SIG-M5 treated with dmso at 0.1 percent for 504 hours (cell line): Measurements from ENCODE around the gene ANKRD44.

Experiments used
- DNase-seq: peaks from one replicate; lab custom pipeline; 2025; ENCODE audit not compliant: unreplicated experiment; lab: John Stamatoyannopoulos, UW

The ANKRD44 gene

DNA sequence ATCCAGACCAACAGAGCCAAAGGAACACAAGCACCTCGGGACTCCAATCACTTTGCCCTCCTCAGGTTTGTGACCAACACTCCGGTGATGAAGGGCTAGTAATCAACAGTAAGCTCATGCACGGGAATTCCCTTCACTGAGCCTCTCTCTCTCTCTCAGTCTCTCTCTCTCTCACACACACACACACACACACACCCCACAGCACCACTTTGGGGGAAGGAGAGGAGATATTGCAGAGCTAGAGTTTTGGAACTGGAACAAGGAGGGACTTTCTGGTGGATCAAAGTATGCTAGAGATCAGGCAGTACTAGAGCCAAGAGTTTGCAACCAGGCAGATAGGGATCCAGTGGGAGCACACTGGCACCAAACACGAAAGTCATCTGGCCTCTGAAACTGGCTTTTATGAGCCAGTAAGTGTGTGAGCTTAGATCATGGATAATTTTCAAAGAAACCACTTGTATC, 98.7 kb downstream of the ANKRD44 start:
- no peak for DNase-seq

DNA sequence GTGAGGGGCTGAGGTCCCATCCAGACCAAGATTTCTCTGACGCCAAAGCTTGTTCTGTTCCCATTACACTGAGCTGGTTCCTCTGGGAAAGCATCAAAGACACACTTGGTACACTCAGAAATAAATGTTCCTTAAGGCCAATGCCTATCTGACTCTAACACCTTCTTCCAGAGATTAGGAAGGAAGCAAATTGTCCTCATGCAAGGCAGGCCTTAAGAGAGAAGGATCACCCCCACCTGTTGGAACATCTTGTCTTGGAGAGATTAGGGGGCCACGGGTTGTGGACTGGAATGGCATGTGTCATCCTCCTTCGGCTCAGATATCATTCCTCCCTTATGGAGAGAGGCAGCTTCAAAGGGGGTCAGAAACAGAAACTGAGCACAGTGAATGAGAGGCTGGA, 100.2 kb downstream of the ANKRD44 start:
- no peak for DNase-seq

DNA sequence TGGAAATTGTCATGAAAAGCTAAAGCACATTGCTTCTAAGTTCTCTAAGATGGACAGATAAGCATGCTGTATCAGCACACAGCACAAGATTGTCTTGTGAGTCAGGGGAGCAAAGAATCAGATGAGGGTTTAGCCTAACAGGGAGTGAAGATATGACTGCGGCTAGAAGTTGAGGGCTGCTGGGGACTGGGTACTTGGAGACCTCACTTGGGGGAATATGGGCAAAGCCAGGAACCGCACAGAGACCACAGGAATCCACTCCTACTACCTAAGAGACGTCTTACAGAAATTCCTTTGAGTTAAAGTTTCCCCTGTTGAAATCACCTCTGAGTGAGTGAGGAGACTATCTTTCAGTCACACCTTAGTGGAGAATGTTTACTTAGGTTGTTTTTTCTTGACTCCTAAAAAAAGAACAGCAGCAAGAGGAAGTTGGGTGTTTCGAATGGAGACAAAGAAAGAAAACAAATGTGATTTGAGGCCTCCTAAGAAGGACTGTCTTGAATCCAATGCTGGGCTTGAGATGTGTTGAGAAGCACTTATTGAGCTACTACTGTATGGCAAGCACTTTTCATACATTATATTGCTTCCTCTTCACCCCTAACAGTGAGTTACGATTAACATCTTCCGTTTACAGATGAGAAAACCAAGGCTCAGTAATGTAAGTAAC, 100.7 kb downstream of the ANKRD44 start:
- DNase-seq, result no peak

DNA sequence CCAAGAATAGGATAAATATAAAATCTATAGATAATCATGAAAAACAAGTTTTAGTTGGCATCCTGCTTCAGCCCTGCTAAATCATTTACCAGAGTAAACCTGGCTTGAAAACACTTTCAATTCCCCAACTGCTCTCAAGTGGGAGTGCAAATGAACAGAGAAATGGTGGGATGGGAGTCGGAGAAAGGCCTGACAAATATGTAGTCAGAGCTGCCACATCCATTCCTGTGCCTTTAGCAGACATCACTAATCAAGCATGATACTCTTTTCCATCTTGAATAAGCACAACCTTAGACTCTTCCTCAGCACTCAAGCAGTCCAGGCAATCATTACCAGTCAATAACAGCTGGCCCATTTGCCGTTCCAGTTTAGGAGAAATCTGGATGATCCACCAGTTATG, 101.3 kb downstream of the ANKRD44 start:
- DNase-seq, result no peak

DNA sequence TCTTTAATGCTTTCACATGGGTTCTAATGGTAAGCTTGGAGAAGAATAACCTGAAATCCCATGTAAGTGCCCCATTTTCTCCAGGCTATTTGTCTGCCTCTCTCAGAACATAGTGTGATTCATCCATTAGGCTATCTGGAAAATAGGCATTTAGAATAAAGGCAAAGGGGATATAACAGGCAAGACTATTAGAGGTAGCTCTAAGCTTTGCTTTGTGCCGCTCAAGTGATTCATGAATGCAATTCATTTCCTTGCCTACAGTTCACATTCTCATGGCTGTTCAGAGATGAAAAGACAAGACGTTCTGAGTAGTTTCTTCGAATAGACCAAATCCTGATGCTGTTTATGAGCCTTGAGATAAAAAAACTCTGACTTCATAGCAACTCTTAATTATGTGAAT, 101.7 kb downstream of the ANKRD44 start:
- DNase-seq, result no peak

DNA sequence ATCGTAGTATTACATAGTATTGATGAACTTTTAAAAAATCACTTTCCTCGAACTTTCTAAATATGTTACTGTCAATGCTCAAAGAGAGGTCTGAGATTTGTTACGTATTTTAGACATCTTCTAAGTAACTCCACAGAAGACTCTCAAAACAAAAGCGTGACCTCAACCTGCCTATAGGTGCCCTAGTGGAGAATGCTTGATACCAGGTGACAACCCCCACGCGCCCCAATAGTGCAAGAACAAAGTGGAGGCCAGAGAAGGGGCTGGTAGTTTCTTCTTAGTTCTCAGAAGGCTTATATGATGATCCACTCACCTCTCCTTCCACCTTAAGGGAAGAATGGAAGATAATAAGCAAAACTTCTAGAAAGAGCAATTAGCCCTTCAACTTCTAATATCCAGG, 102.6 kb downstream of the ANKRD44 start:
- no peak for DNase-seq

DNA sequence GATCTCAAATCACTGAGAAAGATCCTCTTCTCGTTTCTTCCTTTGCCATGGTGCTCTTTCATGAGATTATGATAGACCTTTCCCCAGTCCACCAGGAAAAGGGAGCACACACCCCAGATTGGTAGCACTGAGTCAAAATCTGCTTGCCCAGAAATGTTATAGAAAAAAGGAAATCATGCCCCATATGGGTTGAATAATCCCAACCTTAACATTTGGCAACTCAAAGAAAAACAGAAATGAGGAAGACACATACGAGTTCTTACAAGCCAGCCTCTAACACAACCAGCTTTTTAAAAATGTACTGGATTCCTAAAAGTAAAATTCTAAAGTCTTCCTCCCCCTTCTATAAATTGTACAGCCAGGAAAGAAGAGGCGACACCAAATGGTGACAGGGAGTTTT, 103.0 kb downstream of the ANKRD44 start:
- DNase-seq, result no peak

DNA sequence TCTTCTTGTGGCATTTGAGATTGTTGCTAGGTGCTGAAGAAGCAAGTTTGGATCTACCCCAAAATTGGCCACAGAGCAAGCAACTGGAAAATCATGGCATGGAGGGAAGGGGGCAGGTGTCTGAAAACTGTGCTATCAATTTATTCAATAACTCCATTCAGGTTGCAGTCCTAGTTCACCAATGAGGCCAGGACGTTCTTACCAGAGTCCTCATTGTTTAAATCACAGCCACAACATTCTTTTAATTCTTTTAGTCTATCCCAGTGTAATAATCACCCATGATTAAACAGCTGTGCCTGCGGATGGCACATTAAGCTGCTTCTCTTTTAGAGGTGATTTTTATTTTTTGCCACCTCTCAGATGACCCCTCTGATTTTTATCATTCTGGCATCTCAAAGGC, 103.5 kb downstream of the ANKRD44 start:
- no peak for DNase-seq

DNA sequence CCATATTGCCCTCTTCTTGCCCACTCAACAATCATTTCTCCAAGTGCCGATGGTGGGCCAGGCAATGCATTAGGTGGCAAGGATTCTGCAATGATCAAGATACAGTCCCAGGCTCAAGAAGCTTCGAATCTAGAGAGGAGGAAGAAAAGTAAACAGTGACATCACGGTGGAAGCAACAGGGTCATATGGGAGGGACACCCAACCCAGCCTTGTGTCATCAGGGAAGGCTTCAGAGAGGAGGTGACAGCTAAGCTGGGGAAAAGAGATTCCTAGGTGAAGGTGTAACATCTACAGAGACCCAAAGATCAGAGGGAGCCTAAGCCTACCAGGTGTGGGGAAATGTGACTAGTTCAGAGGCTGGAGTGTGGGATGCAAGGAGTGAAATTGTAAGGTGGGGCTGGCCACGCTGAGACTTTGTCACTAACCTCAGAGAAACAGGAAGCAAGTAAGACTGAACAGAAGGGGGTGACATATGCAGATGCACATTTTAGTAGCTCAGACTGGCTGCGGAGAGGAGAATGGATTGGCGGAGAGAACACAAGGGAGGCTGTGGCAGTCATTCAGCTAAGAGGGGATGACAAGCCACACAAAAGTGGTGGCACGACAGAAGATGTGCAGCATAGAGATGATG, 104.9 kb downstream of the ANKRD44 start:
- DNase-seq, result peak; percentile 31

DNA sequence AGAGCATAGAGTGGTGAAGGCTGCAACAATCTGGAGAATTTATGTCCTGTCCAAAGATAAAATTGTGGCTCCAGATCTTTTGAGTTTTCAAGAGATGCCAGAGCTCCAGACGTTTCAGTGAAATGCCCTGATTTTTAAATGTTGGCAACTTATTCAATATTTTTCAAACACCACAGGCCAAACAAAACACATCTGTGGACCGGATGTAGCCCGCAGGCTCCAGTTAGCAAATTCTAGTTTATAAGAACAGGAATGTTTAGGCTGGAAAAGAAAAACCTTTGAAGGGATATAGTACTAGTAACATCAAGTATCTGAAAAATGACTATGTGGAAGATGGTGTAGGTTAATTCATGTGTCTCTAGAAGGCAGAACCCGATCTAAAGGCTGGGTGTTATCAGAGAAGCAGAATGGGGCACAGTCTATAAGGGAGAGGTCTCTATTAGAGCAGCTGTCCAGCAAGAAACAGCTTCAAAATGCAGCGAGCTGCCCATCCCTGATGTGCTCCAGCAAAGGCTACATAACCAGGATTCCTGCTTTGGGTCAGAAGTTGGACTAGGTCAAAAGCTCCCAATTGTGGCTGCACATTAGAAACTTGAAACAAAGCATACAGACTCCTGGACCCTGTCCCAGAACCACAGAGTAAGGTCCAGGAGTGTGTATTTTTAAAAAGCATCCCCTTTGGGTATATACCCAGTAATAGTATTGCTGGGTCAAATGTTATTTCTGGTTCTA, 105.9 kb downstream of the ANKRD44 start:
- no peak for DNase-seq

DNA sequence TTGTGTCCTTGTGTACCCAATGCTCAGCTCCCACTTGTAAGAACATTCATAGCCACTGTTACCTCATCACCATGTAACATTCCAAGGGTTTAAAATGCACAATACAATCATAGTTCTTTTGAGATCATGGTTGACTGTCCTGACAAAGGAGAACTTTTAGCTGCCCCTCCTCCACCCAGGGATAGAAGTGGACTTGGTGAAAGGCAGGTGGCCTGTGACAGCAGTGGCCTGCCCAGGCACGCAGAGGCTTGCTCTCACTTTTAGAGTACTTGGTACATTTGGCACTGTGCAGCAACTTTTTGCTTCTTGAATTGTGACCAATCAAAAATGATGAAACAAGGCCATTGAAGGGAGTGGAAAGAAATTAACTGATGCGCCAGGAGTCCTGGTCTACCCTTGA, 108.7 kb downstream of the ANKRD44 start:
- no peak for DNase-seq

DNA sequence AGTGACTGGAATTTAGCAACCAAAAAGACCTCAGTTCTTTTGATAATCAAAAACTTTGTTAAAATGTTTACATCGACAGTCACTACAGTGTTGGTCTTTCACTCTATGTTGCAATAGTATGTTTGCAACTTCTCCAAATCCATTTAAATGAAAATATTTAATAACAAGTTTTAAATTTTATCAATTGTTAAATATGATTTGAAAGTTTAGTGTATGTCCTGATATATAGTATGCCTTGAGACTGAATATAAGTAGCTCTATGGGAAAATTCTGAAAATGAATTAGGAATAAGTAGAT, 109.9 kb downstream of the ANKRD44 start:
- DNase-seq, result no peak

DNA sequence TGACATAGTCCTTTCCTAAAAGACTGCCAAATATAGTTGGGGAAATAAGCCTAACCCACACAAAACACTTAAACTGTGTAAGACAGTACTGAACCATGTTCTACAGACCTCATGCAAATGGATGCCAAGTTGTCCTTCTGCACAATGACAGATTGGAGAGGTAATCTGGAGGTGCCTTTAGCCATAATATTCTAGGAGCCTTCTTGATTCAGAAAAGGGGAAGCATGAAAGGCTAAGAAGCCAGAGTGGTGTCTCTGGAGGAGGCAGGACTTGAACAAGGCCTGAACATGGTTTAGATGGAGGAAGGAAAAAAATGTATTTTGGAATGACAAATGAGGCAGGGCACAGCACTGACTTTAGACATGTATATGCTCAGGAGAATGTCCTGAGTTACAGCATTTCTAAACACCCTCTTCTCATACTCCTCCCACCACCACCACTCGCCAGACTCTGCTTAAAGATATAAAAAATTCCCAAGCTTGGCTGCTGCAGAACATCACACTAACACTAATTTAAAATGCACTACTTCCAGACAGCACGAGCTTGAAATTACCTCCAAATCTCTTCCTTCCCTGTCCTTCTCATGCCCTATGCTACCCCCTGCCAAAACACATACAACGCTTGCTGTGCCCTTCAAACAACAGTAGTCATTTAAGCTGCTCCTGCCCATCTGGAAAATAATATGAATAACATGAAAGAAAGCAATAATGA, 110.4 kb downstream of the ANKRD44 start:
- no peak for DNase-seq

DNA sequence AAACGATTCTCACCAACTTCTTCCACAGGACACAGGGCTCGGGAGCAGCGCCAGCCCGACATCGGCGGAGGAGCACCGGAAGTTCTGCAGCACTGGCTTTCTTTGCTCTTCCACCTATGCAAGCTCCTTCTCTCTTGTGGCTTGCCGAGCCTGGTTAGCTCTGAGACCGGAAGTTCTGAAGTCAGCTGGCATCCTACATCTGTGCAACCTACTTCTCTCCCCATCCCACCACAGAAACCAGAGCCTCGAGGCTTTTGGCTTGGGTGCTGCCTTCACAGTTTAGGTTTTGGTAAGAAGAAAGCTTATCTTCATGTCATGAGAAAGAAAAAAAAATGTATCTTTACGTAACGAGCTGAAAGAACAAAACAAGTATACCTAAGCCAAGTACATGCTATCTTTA, 111.7 kb downstream of the ANKRD44 start:
- DNase-seq, result peak; percentile 98

DNA sequence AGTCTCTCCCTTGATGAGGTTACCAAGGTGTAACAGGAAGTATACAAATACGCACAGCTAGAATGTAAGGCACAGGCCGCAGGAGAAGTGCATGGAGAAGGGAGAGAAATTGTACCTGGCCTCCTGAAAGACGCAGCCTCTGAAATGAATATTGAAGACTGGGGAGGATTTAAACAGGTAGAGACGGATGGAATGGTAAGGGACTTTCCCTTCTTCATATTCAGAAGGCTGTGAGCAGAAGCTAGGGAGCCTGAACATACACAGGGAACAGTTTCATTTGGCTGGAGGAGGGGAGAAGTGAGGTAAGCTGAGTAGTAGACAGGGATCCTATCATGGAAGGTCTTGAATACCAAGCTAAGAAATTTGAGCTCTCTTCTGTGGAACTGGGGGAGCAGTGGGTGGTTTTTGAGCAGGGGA, 112.7 kb downstream of the ANKRD44 start:
- no peak for DNase-seq

DNA sequence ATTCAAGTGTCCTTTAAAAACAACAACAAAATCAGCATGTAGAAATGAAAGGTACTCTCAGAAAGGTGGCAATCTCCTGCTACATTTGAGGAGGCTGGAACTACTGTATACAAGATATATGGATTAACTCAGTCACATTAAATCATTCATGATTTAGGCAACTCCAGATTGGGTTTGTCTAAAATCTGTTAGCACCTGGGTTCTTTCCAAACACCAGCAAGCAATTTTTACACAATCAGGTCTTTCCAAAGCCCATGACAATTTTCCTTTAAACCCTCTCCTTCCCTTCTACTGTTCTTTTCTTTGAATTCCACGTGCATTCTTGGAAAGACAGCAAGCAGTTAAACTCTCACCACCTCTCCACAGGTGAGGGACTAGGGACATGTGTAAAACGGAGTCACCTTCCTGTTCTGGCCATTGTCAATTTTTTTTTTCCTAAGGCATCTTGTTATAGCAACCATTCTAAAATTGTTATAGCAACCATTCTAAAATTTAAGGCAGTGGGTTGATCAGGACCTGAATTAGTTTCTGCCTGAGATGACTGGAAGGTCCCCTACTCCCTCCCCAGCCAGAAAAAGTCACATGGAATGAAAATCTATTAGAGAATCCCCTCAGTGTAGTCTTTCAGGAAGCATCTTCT, 113.9 kb downstream of the ANKRD44 start:
- no peak for DNase-seq

DNA sequence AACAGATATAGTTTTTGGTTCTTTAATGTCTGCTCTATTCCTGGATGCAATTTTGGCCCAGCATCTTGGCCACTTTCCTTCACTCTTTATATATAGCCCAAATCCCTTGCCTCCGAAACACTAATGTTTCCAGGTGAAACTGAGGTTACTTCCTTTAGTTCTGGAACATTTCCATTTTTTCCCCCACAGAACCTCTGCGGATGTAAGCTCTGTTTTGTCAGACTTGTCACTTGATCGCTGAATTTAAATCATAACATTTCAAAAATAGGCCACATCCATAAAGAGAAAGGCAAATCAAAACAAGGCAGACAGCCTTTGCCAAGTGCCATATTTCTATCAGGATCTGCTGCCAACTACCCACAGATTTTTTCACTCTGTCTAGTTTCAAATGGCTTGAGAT, 115.1 kb downstream of the ANKRD44 start:
- DNase-seq, result no peak

DNA sequence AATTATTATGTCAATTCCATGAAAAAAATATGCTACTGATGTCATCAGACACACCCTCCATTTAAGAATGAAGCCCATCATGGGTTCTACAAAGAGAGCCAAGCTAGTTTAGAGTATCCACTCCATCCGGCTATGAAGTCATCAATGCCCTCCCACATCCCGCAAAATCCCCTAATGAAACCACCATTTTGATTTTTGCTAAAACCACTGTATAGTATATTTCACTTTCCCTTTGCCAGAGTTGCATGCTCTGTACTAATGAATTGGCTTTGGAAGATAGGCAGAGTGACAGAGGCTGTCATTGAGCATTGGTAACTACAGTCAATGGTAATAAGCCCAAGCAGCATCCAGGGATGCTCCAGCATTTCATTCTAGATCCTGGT, 118.6 kb downstream of the ANKRD44 start:
- no peak for DNase-seq

DNA sequence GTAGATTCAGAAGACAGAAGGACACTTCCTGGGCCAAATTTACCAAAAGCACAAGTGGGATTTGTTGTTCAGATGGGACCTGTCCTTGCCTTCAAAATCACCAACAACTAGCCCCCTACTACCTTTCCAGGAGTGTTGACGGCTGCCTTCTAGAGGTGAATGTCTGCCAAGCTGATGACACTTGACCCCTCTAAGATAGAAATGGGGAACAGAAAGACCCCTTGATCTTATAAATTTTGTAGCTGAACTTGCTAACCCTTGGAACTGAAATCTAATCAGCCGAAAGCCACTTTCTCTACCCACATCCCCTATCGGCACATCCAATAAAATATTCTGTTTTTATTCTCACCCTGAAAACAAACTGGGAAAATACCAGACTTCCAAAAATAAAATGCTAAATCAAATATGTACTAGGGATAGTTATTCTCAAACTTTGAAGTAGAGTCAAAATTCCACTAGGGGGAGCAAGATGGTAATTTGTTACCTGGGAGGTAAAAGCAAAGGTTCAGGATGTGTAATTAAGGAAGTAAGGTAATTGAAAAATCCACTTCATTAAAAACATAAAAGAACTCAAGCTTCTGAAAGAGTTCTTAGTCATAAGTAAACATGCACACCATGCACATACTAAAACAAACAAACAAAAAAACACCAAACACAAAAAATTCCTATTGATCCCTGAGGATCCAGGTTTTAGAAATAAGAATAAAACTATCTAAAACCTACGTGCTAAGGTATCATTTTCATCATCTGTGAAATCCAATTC, 119.2 kb downstream of the ANKRD44 start:
- DNase-seq, result peak; percentile 57

DNA sequence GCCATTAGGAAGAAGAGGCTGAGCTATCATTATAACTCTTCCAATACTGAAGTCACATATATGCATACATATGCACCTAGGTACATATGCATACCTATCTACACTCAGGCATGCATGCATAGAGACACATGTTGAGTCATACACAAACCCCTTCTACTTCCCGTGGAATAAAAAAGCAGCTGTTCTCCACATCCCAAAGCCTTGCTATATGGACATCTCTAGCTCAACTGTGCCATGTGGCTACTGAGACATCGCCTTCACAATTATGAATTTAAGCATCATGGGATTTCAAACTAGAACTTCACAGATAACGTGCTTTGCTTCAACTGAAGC, 120.5 kb downstream of the ANKRD44 start:
- no peak for DNase-seq
